Thymus (tissue), 11 donors: ENCODE data around the gene PAX7. TPM values are rescaled to one million over a fixed set of nuclear protein-coding genes. Genes with fewer than 3 reads are reported as not detected.

ENCODE experiments used
- DNase-seq, 9 donors: peaks; one replicate each; pipeline ENCODE4 v3.0.0-alpha.2; 2013; ENCODE audit warnings: low spot score in 9 of 9, low read depth in 6 of 9, missing footprints in 1 of 9
- H3K27ac ChIP-seq, 2 donors: one replicate each; pipeline ENCODE4 v1.5.1; 2013; ENCODE audit warnings: control low read depth in 1 of 2, low read depth in 1 of 2, low read length in 1 of 2, mild to moderate bottlenecking in 1 of 2, moderate library complexity in 1 of 2
- H3K27me3 ChIP-seq, 2 donors: one replicate each; pipeline ENCODE4 v1.5.1; 2013; ENCODE audit warnings: low read length in 1 of 2; ENCODE audit not compliant: control insufficient read depth in 2 of 2, insufficient read depth in 1 of 2
- H3K36me3 ChIP-seq, 2 donors: one replicate each; pipeline ENCODE4 v1.5.1; 2013; ENCODE audit warnings: low read length in 1 of 2, mild to moderate bottlenecking in 1 of 2, moderate library complexity in 1 of 2; ENCODE audit not compliant: control insufficient read depth in 2 of 2, insufficient read depth in 2 of 2
- H3K4me1 ChIP-seq, 2 donors: one replicate each; pipeline ENCODE4 v1.5.1; 2013; ENCODE audit warnings: low read length in 2 of 2; ENCODE audit not compliant: control insufficient read depth in 2 of 2, insufficient read depth in 2 of 2
- H3K4me3 ChIP-seq, 2 donors: one replicate each; pipeline ENCODE4 v1.5.1; 2013; ENCODE audit warnings: low read length in 2 of 2, control low read depth in 1 of 2, mild to moderate bottlenecking in 1 of 2
- H3K9me3 ChIP-seq, 2 donors: one replicate each; pipeline ENCODE4 v1.5.1; 2013; ENCODE audit warnings: low read length in 1 of 2, mild to moderate bottlenecking in 1 of 2; ENCODE audit not compliant: control insufficient read depth in 2 of 2, insufficient read depth in 1 of 2
- WGBS: extraction: QIAGEN DNeasy Blood & Tissue Kit; methylation state at CpG from one replicate; pipeline ENCODE4 v1.1.7; 2013; 5-methylcytosine and 5-hydroxymethylcytosine counted together
- polyA plus RNA-seq: library from polyadenylated mRNA; stranded (reverse); fragments of 200-250 nt; gene quantifications from one replicate; pipeline ENCODE4 v1.2.3, GENCODE V29; 2013
- total RNA-seq: library from RNA; stranded (reverse); fragments of 120-200 nt; gene quantifications from one replicate; pipeline ENCODE4 v1.2.4, GENCODE V29; 2013
- donor health status: healthy.

PAX7 gene
- total and polyA plus RNA-seq, 2 donors, result 0.05 to 0.11 TPM

GRCh38 chr1:18724801-18725200, 94.2 kb downstream of the PAX7 start:
- Histone ChIP-seq H3K4me1 (no peaks in the 10 kb centered on the region), H3K4me3 (no peak overlapping the region), H3K27me3 (peaks cover 34 to 76% of the 10 kb centered on the region in 2 donors), H3K9me3 (no peaks in the 10 kb centered on the region), H3K36me3 (no peaks in the 10 kb centered on the region), H3K27ac (no peak overlapping the region)
- 39% methylated on average over 7 of the region's 7 CpGs for WGBS
- no peak for DNase-seq

- Histone ChIP-seq H3K27ac (no peak overlapping the region), H3K27me3 (peaks cover 30 to 70% of the 10 kb centered on the region in 2 donors), H3K9me3 (no peaks in the 10 kb centered on the region), H3K36me3 (no peaks in the 10 kb centered on the region), H3K4me3 (no peak overlapping the region), H3K4me1 (no peaks in the 10 kb centered on the region)
- no peak for DNase-seq
- 31% methylated on average over 23 of the region's 24 CpGs for WGBS
Observed at GRCh38 chr1:18725231-18725895, 94.7 kb downstream of the PAX7 start.

- DNase-seq, result no peak
- WGBS, result 68% methylated on average over 4 of the region's 4 CpGs
- H3K9me3 ChIP-seq, result no peaks in the 10 kb centered on the region
- peaks cover 30 to 68% of the 10 kb centered on the region in 2 donors for H3K27me3 ChIP-seq
- no peaks in the 10 kb centered on the region for H3K4me1 ChIP-seq
- H3K27ac ChIP-seq, result no peak overlapping the region
- no peak overlapping the region for H3K4me3 ChIP-seq
- no peaks in the 10 kb centered on the region for H3K36me3 ChIP-seq
Observed at GRCh38 chr1:18726368-18726767, 95.7 kb downstream of the PAX7 start.

GRCh38 chr1:18727956-18728355, 97.3 kb downstream of the PAX7 start:
- no peaks in the 10 kb centered on the region for H3K9me3 ChIP-seq
- H3K4me3 ChIP-seq, result no peak overlapping the region
- H3K4me1 ChIP-seq, result no peaks in the 10 kb centered on the region
- WGBS, result 76% methylated on average over 15 of the region's 15 CpGs
- H3K36me3 ChIP-seq, result no peaks in the 10 kb centered on the region
- peaks cover 31 to 62% of the 10 kb centered on the region in 2 donors for H3K27me3 ChIP-seq
- no peak for DNase-seq
- H3K27ac ChIP-seq, result no peak overlapping the region

- H3K4me3 ChIP-seq, result no peak overlapping the region
- no peak for DNase-seq
- peaks cover 13 to 45% of the 10 kb centered on the region in 2 donors for H3K27me3 ChIP-seq
- WGBS, result 46% methylated on average over 8 of the region's 8 CpGs
- no peaks in the 10 kb centered on the region for H3K36me3 ChIP-seq
- H3K27ac ChIP-seq, result no peak overlapping the region
- H3K9me3 ChIP-seq, result no peaks in the 10 kb centered on the region
- no peaks in the 10 kb centered on the region for H3K4me1 ChIP-seq
Observed at GRCh38 chr1:18730321-18730720, 99.7 kb downstream of the PAX7 start.

- no peaks in the 10 kb centered on the region for H3K36me3 ChIP-seq
- no peak overlapping the region for H3K27ac ChIP-seq
- no peak for DNase-seq
- no peak overlapping the region for H3K4me3 ChIP-seq
- no peaks in the 10 kb centered on the region for H3K4me1 ChIP-seq
- WGBS, result 42% methylated on average over 6 of the region's 6 CpGs
- peaks cover 9 to 41% of the 10 kb centered on the region in 2 donors for H3K27me3 ChIP-seq
- no peaks in the 10 kb centered on the region for H3K9me3 ChIP-seq
Observed at GRCh38 chr1:18731148-18731547, 100.5 kb downstream of the PAX7 start.

GRCh38 chr1:18731591-18732235, 101.1 kb downstream of the PAX7 start:
- Histone ChIP-seq H3K9me3 (no peaks in the 10 kb centered on the region), H3K27ac (no peak overlapping the region), H3K4me1 (no peaks in the 10 kb centered on the region), H3K36me3 (no peaks in the 10 kb centered on the region), H3K27me3 (peaks cover 4 to 35% of the 10 kb centered on the region in 2 donors), H3K4me3 (no peak overlapping the region)
- 86% methylated on average over 10 of the region's 10 CpGs for WGBS
- DNase-seq, result no peak

GRCh38 chr1:18732686-18733085, 102.0 kb downstream of the PAX7 start:
- Histone ChIP-seq H3K27ac (no peak overlapping the region), H3K9me3 (no peaks in the 10 kb centered on the region), H3K4me3 (no peak overlapping the region), H3K4me1 (no peaks in the 10 kb centered on the region), H3K27me3 (peaks cover 4 to 37% of the 10 kb centered on the region in 2 donors), H3K36me3 (no peaks in the 10 kb centered on the region)
- no peak for DNase-seq
- 52% methylated on average over 6 of the region's 6 CpGs for WGBS

- Histone ChIP-seq H3K4me3 (no peak overlapping the region), H3K27ac (no peak overlapping the region), H3K9me3 (no peaks in the 10 kb centered on the region), H3K36me3 (no peaks in the 10 kb centered on the region), H3K27me3 (peaks cover 4 to 34% of the 10 kb centered on the region in 2 donors), H3K4me1 (no peaks in the 10 kb centered on the region)
- no peak for DNase-seq
- 88% methylated on average over 15 of the region's 15 CpGs for WGBS
Observed at GRCh38 chr1:18734001-18734400, 103.4 kb downstream of the PAX7 start.
